Adrenal gland (tissue), 12 donors: ENCODE data around the gene ACOT11. TPM values are rescaled to one million over a fixed set of nuclear protein-coding genes. Genes with fewer than 3 reads are reported as not detected.

Experiments used
- DNase-seq, 7 donors: peaks; one replicate each; pipeline ENCODE4 v3.0.0-alpha.2; 2019 to 2020
- H3K27ac ChIP-seq, 5 donors: fragments of 200-600 bp; sonication (generic) in 4 of 5; 1 replicate in 3 of 5; 2 replicates in 2 of 5; pipeline versions ENCODE4 v1.5.1 to v1.8.0; 2016 to 2020; ENCODE audit warnings: mild to moderate bottlenecking in 1 of 5
- H3K27me3 ChIP-seq: fragments of 200-600 bp; 2 replicates; pipeline ENCODE4 v1.8.0; 2021
- H3K36me3 ChIP-seq, 2 donors: fragments of 200-600 bp; replicated peaks in 1 of 2; 1 replicate in 1 of 2; 2 replicates in 1 of 2; pipeline versions ENCODE4 v1.5.1 to v1.8.0; 2018 to 2022
- H3K4me1 ChIP-seq, 2 donors: fragments of 200-600 bp; replicated peaks in 1 of 2; 1 replicate in 1 of 2; 2 replicates in 1 of 2; pipeline versions ENCODE4 v1.5.1 to v1.8.0; 2018 to 2021
- H3K4me3 ChIP-seq, 4 donors: fragments of 200-600 bp; sonication (generic) in 3 of 4; one replicate each; pipeline ENCODE4 v1.5.1; 2016 to 2018
- H3K9me3 ChIP-seq, 3 donors: fragments of 200-600 bp; sonication (generic) in 1 of 3; replicated peaks in 1 of 3; 1 replicate in 2 of 3; 2 replicates in 1 of 3; pipeline versions ENCODE4 v1.5.1 to v1.8.0; 2016 to 2021
- CTCF ChIP-seq, 6 experiments: fragments of 450-650 bp in 4 of 6; fragments of 200-600 bp in 2 of 6; sonication (generic) in 1 of 6; IDR thresholded peaks; 1 replicate in 5 of 6; 2 replicates in 1 of 6; pipeline versions ENCODE4 v1.5.1 to v1.8.0; 2016 to 2021; ENCODE audit warnings: antibody characterized with exemption in 6 of 6, mild to moderate bottlenecking in 2 of 6, moderate library complexity in 1 of 6
- POLR2A ChIP-seq, 2 donors: fragments of 450-650 bp; IDR thresholded peaks; one replicate each; pipeline ENCODE4 v1.6.1; 2017; ENCODE audit warnings: antibody characterized with exemption in 2 of 2, mild to moderate bottlenecking in 2 of 2, moderate library complexity in 1 of 2
- WGBS, 4 donors: extraction: QIAGEN DNeasy Blood & Tissue Kit in 2 of 4; methylation state at CpG; one replicate each; pipeline versions ENCODE4 v1.1.5 to v1.1.7; 2013 to 2017; 5-methylcytosine and 5-hydroxymethylcytosine counted together
- intact Hi-C, 2 donors: fragments of 100-400 bp; cut with DNase I; formaldehyde crosslinking; loops; one replicate each; pipeline versions ENCODE4 v1.14.1 to v1.15.0; 2022 to 2023
- polyA plus RNA-seq, 3 donors: library from polyadenylated mRNA; stranded (reverse); fragments of 200-250 nt in 2 of 3; fragments of 350-450 nt in 1 of 3; fragmentation: Illumina TruSeq in 1 of 3; extraction: RNeasy Lipid Tissue Mini Kit (QIAGEN cat#74804) in 1 of 3; gene quantifications; one replicate each; pipeline ENCODE4 v1.2.3, GENCODE V29; 2013 to 2014
- total RNA-seq, 9 donors: library from RNA; depleted of rRNA in 4 of 9; stranded (reverse); fragments of >200 nt in 4 of 9; fragments of 120-200 nt in 1 of 9; fragmentation: NEBNext Ultra II Directional in 1 of 9; extraction: Animal tissue kit (Norgen Biotek cat#: 25700) in 1 of 9; gene quantifications; one replicate each; pipeline versions ENCODE4 v1.1.0 to v1.2.4, GENCODE V29; 2013 to 2023
- donor health status: healthy with polysubstance abuse.
- donor health status: Bipolar disorder and iron deficiency.
- donor health status: DM: yes; HTN: yes; CAD: no.
- donor health status: DM: no; HTN: no; CAD: no.
- donor health status: DM: no; HTN: no; CAD: no.
- donor health status: DM: yes; HTN: yes; CAD: no.

Gene ACOT11
- total and polyA plus RNA-seq, 12 donors = 1.6 to 12.7 (median 9.1) TPM

- Histone ChIP-seq H3K27ac (no peak overlapping the region), H3K27me3 (no peaks in the 10 kb centered on the region), H3K36me3 (no peaks in the 10 kb centered on the region), H3K9me3 (no peaks in the 10 kb centered on the region), H3K4me1 (peaks cover 0 to 4% of the 10 kb centered on the region in 2 donors), H3K4me3 (no peak overlapping the region)
- intact Hi-C loops = no loop called here
- TF ChIP-seq CTCF (IDR thresholded peaks at IDR 0.05) = no peak
- no peak for TF ChIP-seq POLR2A (IDR thresholded peaks at IDR 0.05)
- WGBS, 4 donors = 88 to 96% (median 92%) methylated on average over 16 to 19 of the region's 19 CpGs
- DNase-seq = no peak
These were observed 60.0 kb downstream of the ACOT11 start for GRCh38 chr1:54607821-54608565.

DNA sequence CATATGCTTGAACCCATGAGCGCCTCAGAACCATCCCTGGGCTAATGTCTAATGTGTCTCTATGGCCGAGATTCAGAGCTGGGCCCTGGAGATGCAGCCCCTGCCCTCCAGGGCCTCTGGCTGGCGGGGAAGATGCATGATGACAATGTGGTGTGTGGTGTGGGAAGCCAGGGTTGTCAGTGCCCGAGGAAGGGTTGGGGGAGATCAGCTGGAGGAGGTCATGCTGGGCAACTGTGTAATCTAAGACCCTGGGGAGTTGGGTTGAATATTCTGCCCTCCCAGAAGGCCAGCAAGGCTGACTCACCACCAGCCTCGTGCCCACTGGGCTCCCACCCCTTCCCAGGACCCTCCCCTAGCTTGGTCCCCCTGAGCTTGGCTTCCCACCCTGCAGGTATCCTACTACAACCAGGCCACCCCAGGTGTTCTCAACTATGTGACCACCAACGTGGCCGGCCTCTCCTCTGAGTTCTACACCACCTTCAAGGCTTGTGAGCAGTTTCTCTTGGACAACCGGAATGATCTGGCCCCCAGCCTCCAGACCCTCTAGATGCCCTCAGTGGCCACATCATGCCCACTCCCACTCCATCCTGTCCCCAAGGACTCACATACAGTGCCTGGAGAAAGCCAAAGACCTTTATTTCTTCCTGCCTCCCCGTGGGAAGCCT is 60.7 kb downstream of the ACOT11 start:
- Histone ChIP-seq H3K27ac (no peak overlapping the region), H3K36me3 (no peaks in the 10 kb centered on the region), H3K9me3 (no peaks in the 10 kb centered on the region), H3K4me1 (peaks cover 0 to 4% of the 10 kb centered on the region in 2 donors), H3K4me3 (no peak overlapping the region), H3K27me3 (no peaks in the 10 kb centered on the region)
- intact Hi-C loops = no loop called here
- no peak for DNase-seq
- TF ChIP-seq CTCF (IDR thresholded peaks at IDR 0.05) = no peak
- TF ChIP-seq POLR2A (IDR thresholded peaks at IDR 0.05) = no peak
- WGBS, 4 donors = 83 to 90% (median 87%) methylated on average over 9 of the region's 9 CpGs

DNA sequence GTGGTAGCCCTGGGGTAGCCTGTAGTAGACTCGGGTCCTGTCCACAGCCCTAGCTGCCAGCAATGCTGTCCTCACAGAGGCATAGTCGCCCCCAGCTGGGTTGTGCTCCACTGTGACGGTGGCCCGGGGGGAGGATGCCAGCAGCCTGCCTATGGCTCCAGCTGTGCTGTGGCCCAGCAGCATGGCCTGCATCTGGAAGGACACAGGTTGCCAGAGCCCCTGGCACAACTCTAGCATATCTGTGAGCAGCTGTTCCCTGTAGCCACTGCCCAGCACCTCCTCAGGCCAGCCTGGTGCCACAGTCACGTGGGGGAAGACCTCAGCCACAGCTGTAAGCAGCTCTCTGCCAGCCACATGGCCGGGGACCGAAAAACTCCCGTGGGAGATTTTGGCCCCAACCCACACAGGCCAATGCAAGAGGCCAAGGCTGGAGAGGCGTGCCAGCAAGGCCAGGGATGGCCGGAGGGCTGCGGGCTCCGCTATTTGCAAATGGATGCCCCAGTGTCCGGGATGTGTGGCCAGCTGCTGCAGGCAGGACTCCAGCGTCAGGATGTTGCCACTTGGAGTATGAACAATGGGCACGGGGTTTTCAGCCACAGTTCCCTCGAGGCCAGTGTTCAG is 61.4 kb downstream of the ACOT11 start:
- H3K4me1 ChIP-seq = peaks cover 0 to 4% of the 10 kb centered on the region in 2 donors
- no peaks in the 10 kb centered on the region for H3K36me3 ChIP-seq
- no peaks in the 10 kb centered on the region for H3K9me3 ChIP-seq
- 53 to 63% (median 57%) methylated on average over 7 to 16 of the region's 16 CpGs for WGBS, 4 donors
- no peaks in the 10 kb centered on the region for H3K27me3 ChIP-seq
- H3K4me3 ChIP-seq = no peak overlapping the region
- intact Hi-C loops = no loop called here
- peak overlapping the region in 1 of 5 donors; percentile 7 for H3K27ac ChIP-seq
- TF ChIP-seq CTCF (IDR thresholded peaks at IDR 0.05) (no peak), POLR2A (IDR thresholded peaks at IDR 0.05) (no peak)
- peak in 5 of 7 donors; percentile 11 to 50 (median 26) for DNase-seq

DNA sequence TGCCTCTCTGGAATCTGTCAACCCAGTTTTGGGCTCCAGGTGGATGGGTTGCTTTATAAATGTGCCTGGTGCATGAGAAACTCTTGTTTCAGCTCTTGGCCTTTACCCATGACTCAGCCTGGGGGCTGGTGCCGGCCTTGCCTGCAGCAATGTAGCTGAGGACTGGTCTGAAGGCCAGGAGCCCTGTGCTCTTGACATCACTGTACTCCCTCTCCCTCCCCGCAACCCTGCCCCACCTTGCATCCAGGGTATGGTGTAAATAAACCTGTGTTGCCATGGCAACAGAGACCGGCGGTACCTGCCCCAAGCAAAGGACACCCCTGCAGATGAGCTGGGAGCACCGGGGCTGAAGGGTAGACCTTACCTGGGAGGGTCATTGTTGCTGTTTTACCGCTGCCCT is 62.0 kb downstream of the ACOT11 start:
- peak in 6 of 7 donors; percentile 40 to 76 (median 66) for DNase-seq
- Histone ChIP-seq H3K36me3 (no peaks in the 10 kb centered on the region), H3K4me1 (peaks cover 0 to 4% of the 10 kb centered on the region in 2 donors), H3K9me3 (no peaks in the 10 kb centered on the region), H3K27me3 (no peaks in the 10 kb centered on the region), H3K4me3 (no peak overlapping the region), H3K27ac (no peak overlapping the region)
- 57 to 87% (median 60%) methylated on average over 2 to 6 of the region's 6 CpGs for WGBS, 4 donors
- intact Hi-C loops = no loop called here
- TF ChIP-seq CTCF (IDR thresholded peaks at IDR 0.05) = no peak
- TF ChIP-seq POLR2A (IDR thresholded peaks at IDR 0.05) = no peak
